Endothelial cell of umbilical vein (primary cell): ENCODE data around the gene HMGXB3. TPM values are rescaled to one million over a fixed set of nuclear protein-coding genes. Genes with fewer than 3 reads are reported as not detected.

Experiments
- BruUV-seq: library from RNA; stranded (reverse); fragments of 400-500 nt; replicated peaks from 2 replicates; lab custom pipeline; 2021; lab: Mats Ljungman, UMichigan
- CTCF ChIA-PET: fragments of 300-600, 350-600 bp; sonication (Branson Sonifier 250); formaldehyde crosslinking; loops from one replicate; lab custom pipeline; 2021; ENCODE audit warnings: antibody characterized with exemption, inconsistent platforms; lab: Charles Lee
- POLR2A ChIA-PET: fragments of 300-600, 350-600 bp; sonication (Branson Sonifier 250); formaldehyde crosslinking; loops from one replicate; lab custom pipeline; 2021; ENCODE audit warnings: antibody characterized with exemption, inconsistent platforms; lab: Charles Lee
- DNase-seq: peaks from one replicate; pipeline ENCODE4 v3.0.0-alpha.2; 2011; ENCODE audit warnings: low read depth, low spot score
- FAIRE-seq: peaks from 2 replicates; lab custom pipeline; 2011; peaks lifted over from hg19 to GRCh38; lab: Jason Lieb, UNC
- H2AFZ ChIP-seq: 2 replicates; pipeline ENCODE4 v1.6.0; 2012; ENCODE audit warnings: low read depth, low read length, control low read depth, inconsistent platforms
- H3K27ac ChIP-seq: 2 replicates; pipeline ENCODE4 v1.5.1; 2011; ENCODE audit warnings: low read depth, mild to moderate bottlenecking, control low read depth, low read length, moderate library complexity; ENCODE audit not compliant: insufficient read depth
- H3K27me3 ChIP-seq, 2 experiments: 2 replicates each; pipeline versions ENCODE4 v1.6.0 to v1.6.1; 2011; ENCODE audit warnings: low read length in 2 of 2, mixed read lengths in 1 of 2; ENCODE audit not compliant: control insufficient read depth in 2 of 2, insufficient read depth in 2 of 2
- H3K36me3 ChIP-seq, 2 experiments: 2 replicates in 1 of 2; 3 replicates in 1 of 2; pipeline ENCODE4 v1.5.1; 2011; ENCODE audit warnings: low read length in 2 of 2, mild to moderate bottlenecking in 1 of 2, moderate library complexity in 1 of 2; ENCODE audit not compliant: control insufficient read depth in 2 of 2, insufficient read depth in 2 of 2; ENCODE audit errors: extremely low read depth in 1 of 2
- H3K4me1 ChIP-seq: 3 replicates; pipeline ENCODE4 v1.5.1; 2011; ENCODE audit warnings: mild to moderate bottlenecking, low read length; ENCODE audit not compliant: control insufficient read depth, insufficient read depth; ENCODE audit errors: extremely low read depth
- H3K4me2 ChIP-seq: 2 replicates; pipeline ENCODE4 v1.6.1; 2011; ENCODE audit warnings: low read length, control low read depth, mixed read lengths; ENCODE audit not compliant: insufficient read depth
- H3K4me3 ChIP-seq, 3 experiments: fragments of 200-600 bp in 1 of 3; sonication (generic), shearing (Covaris generic) in 1 of 3; replicated peaks in 1 of 3; 2 replicates each; pipeline ENCODE4 v1.5.1; 2011 to 2016; ENCODE audit warnings: control low read depth in 3 of 3, low read length in 3 of 3, mild to moderate bottlenecking in 2 of 3, inconsistent platforms in 1 of 3, low read depth in 1 of 3, moderate library complexity in 1 of 3; ENCODE audit not compliant: insufficient read depth in 1 of 3
- H3K79me2 ChIP-seq: 2 replicates; pipeline ENCODE4 v1.6.0; 2012; ENCODE audit warnings: low read length, inconsistent platforms; ENCODE audit not compliant: control insufficient read depth, insufficient read depth
- H3K9ac ChIP-seq: replicated peaks from 2 replicates; pipeline ENCODE3; 2011; ENCODE audit warnings: low read length, control low read depth; ENCODE audit not compliant: insufficient read depth; ENCODE audit errors: extremely low read depth
- H3K9me1 ChIP-seq: replicated peaks from 3 replicates; pipeline ENCODE4 v1.6.0; 2011; ENCODE audit warnings: mild to moderate bottlenecking, low read length; ENCODE audit not compliant: control insufficient read depth, insufficient read depth; ENCODE audit errors: extremely low read depth
- H3K9me3 ChIP-seq: replicated peaks from 2 replicates; pipeline ENCODE4 v1.5.1; 2012; ENCODE audit warnings: low read length, inconsistent platforms; ENCODE audit not compliant: control insufficient read depth, insufficient read depth
- H4K20me1 ChIP-seq: replicated peaks from 2 replicates; pipeline ENCODE3; 2011; ENCODE audit warnings: mild to moderate bottlenecking, low read length; ENCODE audit not compliant: control insufficient read depth, insufficient read depth; ENCODE audit errors: extremely low read depth
- EZH2 ChIP-seq: IDR thresholded peaks from 2 replicates; pipeline ENCODE4 v1.6.1; 2012; ENCODE audit warnings: borderline replicate concordance, low read depth, mild to moderate bottlenecking, moderate library complexity, low read length, inconsistent platforms; ENCODE audit not compliant: severe bottlenecking
- FOS ChIP-seq: IDR thresholded peaks from 2 replicates; pipeline ENCODE4 v1.6.1; 2011; ENCODE audit warnings: mild to moderate bottlenecking, low read length, moderate library complexity, borderline replicate concordance; ENCODE audit not compliant: insufficient read depth
- GATA2 ChIP-seq: IDR thresholded peaks from 2 replicates; pipeline ENCODE4 v1.7.0; 2011; ENCODE audit warnings: low read depth, mild to moderate bottlenecking, moderate library complexity, mixed read lengths, low read length; ENCODE audit not compliant: insufficient read length, insufficient read depth
- JUN ChIP-seq: IDR thresholded peaks from 2 replicates; pipeline ENCODE4 v1.6.1; 2011; ENCODE audit warnings: borderline replicate concordance, low read depth; ENCODE audit not compliant: insufficient read length, insufficient read depth
- MYC ChIP-seq: IDR thresholded peaks from one replicate; pipeline ENCODE4 v1.6.1; 2011; ENCODE audit warnings: mild to moderate bottlenecking, low read depth, low read length
- POLR2A ChIP-seq: IDR thresholded peaks from 2 replicates; pipeline ENCODE4 v1.6.1; 2012; ENCODE audit warnings: low read depth, mild to moderate bottlenecking, control low read depth, low read length
- POLR2AphosphoS5 ChIP-seq: IDR thresholded peaks from 2 replicates; pipeline ENCODE4 v1.6.1; 2012; ENCODE audit warnings: low read depth, mild to moderate bottlenecking, control low read depth, low read length, moderate library complexity; ENCODE audit not compliant: insufficient read depth
- dilution Hi-C: fragments of 300-500 bp; cut with MboI; formaldehyde crosslinking; loops from one replicate; pipeline ENCODE4 v1.15.0; 2019; ENCODE audit warnings: low sequenced_read_pairs; ENCODE audit not compliant: extremely low pct_ligation_motif_present
- intact Hi-C: fragments of 100-400 bp; cut with micrococcal nuclease; formaldehyde crosslinking; loops from one replicate; pipeline ENCODE4 v1.10.0; 2022
- polyA plus RNA-seq, 4 experiments: library from polyadenylated mRNA; depleted of rRNA in 3 of 4; stranded (reverse) in 3 of 4; unstranded in 1 of 4; fragments of >200 nt; gene quantifications; 2 replicates each; pipeline versions ENCODE4 v1.2.1 to v1.2.3, GENCODE V29; 2011 to 2012; ENCODE audit warnings: missing spikeins in 1 of 4
- total RNA-seq: library from RNA; stranded (reverse); gene quantifications from 2 replicates; pipeline ENCODE4 v1.2.3, GENCODE V29; 2021
- TF ChIP-seq, protein P1 (sequence below): IDR thresholded peaks from 2 replicates; pipeline ENCODE4 v1.6.1; 2011; ENCODE audit not compliant: insufficient read depth, insufficient read length
- TF ChIP-seq, protein P2 (sequence below), 2 donors: IDR thresholded peaks; 1 replicate in 1 of 2; 2 replicates in 1 of 2; pipeline ENCODE4 v1.5.1; 2011; ENCODE audit warnings: low read length in 2 of 2, mild to moderate bottlenecking in 2 of 2, moderate library complexity in 2 of 2, control low read depth in 1 of 2, inconsistent platforms in 1 of 2, low read depth in 1 of 2; ENCODE audit not compliant: insufficient read depth in 1 of 2; ENCODE audit errors: extremely low read depth in 1 of 2

The HMGXB3 gene
- total and polyA plus RNA-seq, 2 donors (not counting 3 experiments of a cell fraction or from before 2014, with no cell fraction given), result 34.8 to 52.6 TPM

DNA sequence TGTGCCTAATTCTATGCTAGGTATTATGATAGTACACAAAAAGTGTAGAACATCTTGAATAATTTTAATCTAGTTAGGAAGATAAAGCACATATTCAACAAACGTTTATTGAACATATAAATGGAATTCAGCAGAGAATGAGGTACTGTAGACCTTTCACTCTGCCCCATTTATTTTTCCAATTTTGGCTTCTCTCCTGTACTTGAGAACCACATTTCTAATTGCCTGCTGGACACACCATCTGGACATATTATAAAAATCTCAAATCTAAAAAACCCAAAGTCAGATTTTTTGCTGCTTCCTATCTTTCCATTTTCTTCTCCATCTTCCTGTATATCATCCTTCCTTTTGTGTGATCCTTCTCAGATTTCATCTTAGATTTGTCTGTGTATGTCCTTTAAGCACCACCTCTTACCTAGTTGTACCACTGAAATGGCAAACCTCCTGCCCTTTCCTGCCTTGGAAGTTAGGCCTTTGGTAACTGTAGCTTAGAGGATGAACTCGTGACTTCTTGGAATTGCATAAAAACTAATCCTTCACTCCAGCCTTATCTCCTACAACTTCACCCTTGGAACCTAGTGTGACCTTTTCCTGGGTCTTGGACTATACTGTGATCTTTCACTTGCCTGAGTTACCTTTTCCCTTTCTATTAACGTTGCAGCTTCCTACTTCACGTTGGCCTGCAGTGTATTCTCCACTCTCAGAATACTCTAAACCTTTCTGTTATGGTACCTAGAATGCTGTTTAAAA is 31.2 kb upstream of the HMGXB3 start:
- TF ChIP-seq, protein P1, sequence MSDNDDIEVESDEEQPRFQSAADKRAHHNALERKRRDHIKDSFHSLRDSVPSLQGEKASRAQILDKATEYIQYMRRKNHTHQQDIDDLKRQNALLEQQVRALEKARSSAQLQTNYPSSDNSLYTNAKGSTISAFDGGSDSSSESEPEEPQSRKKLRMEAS, result no peak
- TF ChIP-seq EZH2 (no peak), GATA2 (no peak), POLR2A (no peak), JUN (no peak), FOS (no peak), MYC (no peak), POLR2AphosphoS5 (no peak)
- TF ChIP-seq, protein P2, sequence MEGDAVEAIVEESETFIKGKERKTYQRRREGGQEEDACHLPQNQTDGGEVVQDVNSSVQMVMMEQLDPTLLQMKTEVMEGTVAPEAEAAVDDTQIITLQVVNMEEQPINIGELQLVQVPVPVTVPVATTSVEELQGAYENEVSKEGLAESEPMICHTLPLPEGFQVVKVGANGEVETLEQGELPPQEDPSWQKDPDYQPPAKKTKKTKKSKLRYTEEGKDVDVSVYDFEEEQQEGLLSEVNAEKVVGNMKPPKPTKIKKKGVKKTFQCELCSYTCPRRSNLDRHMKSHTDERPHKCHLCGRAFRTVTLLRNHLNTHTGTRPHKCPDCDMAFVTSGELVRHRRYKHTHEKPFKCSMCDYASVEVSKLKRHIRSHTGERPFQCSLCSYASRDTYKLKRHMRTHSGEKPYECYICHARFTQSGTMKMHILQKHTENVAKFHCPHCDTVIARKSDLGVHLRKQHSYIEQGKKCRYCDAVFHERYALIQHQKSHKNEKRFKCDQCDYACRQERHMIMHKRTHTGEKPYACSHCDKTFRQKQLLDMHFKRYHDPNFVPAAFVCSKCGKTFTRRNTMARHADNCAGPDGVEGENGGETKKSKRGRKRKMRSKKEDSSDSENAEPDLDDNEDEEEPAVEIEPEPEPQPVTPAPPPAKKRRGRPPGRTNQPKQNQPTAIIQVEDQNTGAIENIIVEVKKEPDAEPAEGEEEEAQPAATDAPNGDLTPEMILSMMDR (IDR thresholded peaks at IDR 0.05; ENCODE audit: extremely low read depth in 1 of 2, insufficient read depth in 1 of 2, low read depth in 1 of 2, low read length in 2 of 2), result no peak
- no TSS peak for BruUV-seq
- dilution Hi-C loops (no loop called here), intact Hi-C loops (no loop called here)
- DNase-seq (no peak), FAIRE-seq (no peak)
- ChIA-PET POLR2A (interaction anchor here (1.0 kb wide), 1 partner anchor 31 kb away, joined by 3 read pairs; the partner anchor contains the start of genes HMGXB3 and TIGD6), CTCF (interaction anchor here (0.9 to 13.6 kb wide), 3 partner anchors 23 to 135 kb away, joined by 3 to 149 read pairs (median 7); no protein-coding TSS in a partner anchor)
- Histone ChIP-seq H4K20me1 (no peaks in the 10 kb centered on the region), H3K36me3 (no peaks in the 10 kb centered on the region), H3K4me3 (no peak overlapping the region), H3K4me2 (no peak overlapping the region), H3K79me2 (no peaks in the 10 kb centered on the region), H3K27ac (no peak overlapping the region), H3K9me3 (no peaks in the 10 kb centered on the region), H2AFZ (no peak overlapping the region), H3K9me1 (no peaks in the 10 kb centered on the region), H3K4me1 (no peaks in the 10 kb centered on the region), H3K9ac (no peak overlapping the region), H3K27me3 (no peaks in the 10 kb centered on the region)
